Stomach (tissue), 4 donors: ENCODE measurements around the gene EYA2.

Experiments
- EP300 ChIP-seq: sonication (generic); formaldehyde crosslinking; IDR thresholded peaks from one replicate; pipeline ENCODE4 v1.6.1; 2017; ENCODE audit warnings: antibody characterized with exemption
- POLR2A ChIP-seq, 4 donors: fragments of 450-650 bp; IDR thresholded peaks; one replicate each; pipeline ENCODE4 v1.6.1; 2016; ENCODE audit warnings: antibody characterized with exemption in 4 of 4, control low read depth in 2 of 4, mild to moderate bottlenecking in 1 of 4, moderate library complexity in 1 of 4
- POLR2AphosphoS5 ChIP-seq, 3 donors: sonication (generic); formaldehyde crosslinking; IDR thresholded peaks; one replicate each; pipeline ENCODE4 v1.6.1; 2016; ENCODE audit warnings: antibody characterized with exemption in 3 of 3
- TF ChIP-seq, protein P1 (sequence below), 7 experiments: fragments of 450-650 bp in 4 of 7; fragments of 200-600 bp in 3 of 7; sonication (generic) in 3 of 7; IDR thresholded peaks; one replicate each; pipeline ENCODE4 v1.5.1; 2016 to 2019; ENCODE audit warnings: antibody characterized with exemption in 7 of 7, control low read depth in 2 of 7, mild to moderate bottlenecking in 1 of 7

GRCh38 chr20:47067776-47068175 lies 173.1 kb downstream of the EYA2 start:
- no peak for TF ChIP-seq POLR2A (IDR thresholded peaks at IDR 0.05)
- TF ChIP-seq, protein P1, sequence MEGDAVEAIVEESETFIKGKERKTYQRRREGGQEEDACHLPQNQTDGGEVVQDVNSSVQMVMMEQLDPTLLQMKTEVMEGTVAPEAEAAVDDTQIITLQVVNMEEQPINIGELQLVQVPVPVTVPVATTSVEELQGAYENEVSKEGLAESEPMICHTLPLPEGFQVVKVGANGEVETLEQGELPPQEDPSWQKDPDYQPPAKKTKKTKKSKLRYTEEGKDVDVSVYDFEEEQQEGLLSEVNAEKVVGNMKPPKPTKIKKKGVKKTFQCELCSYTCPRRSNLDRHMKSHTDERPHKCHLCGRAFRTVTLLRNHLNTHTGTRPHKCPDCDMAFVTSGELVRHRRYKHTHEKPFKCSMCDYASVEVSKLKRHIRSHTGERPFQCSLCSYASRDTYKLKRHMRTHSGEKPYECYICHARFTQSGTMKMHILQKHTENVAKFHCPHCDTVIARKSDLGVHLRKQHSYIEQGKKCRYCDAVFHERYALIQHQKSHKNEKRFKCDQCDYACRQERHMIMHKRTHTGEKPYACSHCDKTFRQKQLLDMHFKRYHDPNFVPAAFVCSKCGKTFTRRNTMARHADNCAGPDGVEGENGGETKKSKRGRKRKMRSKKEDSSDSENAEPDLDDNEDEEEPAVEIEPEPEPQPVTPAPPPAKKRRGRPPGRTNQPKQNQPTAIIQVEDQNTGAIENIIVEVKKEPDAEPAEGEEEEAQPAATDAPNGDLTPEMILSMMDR (IDR thresholded peaks at IDR 0.05): no peak
- TF ChIP-seq POLR2AphosphoS5 (IDR thresholded peaks at IDR 0.05): no peak
- TF ChIP-seq EP300: no peak
